ENCODE data around the gene CACNA2D2. TPM values are rescaled to one million over a fixed set of nuclear protein-coding genes. Genes with fewer than 3 reads are reported as not detected.

Gene CACNA2D2
- total RNA-seq, 1 experiment from 2014 or later = not detected

GRCh38 chr3:50464569-50464968, 38.9 kb downstream of the CACNA2D2 start:
- CTCF ChIA-PET = no interaction called here
- no peak for DNase-seq

GRCh38 chr3:50459785-50460184, 43.6 kb downstream of the CACNA2D2 start:
- no peaks in the 10 kb centered on the region for H3K9me3 ChIP-seq (ENCODE audit: insufficient read depth, low read depth)
- H3K27me3 ChIP-seq (ENCODE audit: insufficient read depth, low read depth) = peaks cover 49% of the 10 kb centered on the region
- H3K27ac ChIP-seq = no peak overlapping the region
- H3K4me3 ChIP-seq = no peak overlapping the region
- H3K4me1 ChIP-seq (replicated peaks; ENCODE audit: insufficient read depth) = no peaks in the 10 kb centered on the region
- TF ChIP-seq EZH2 (IDR thresholded peaks at IDR 0.05; ENCODE audit: low read depth) = no peak
- TF ChIP-seq, protein P1, sequence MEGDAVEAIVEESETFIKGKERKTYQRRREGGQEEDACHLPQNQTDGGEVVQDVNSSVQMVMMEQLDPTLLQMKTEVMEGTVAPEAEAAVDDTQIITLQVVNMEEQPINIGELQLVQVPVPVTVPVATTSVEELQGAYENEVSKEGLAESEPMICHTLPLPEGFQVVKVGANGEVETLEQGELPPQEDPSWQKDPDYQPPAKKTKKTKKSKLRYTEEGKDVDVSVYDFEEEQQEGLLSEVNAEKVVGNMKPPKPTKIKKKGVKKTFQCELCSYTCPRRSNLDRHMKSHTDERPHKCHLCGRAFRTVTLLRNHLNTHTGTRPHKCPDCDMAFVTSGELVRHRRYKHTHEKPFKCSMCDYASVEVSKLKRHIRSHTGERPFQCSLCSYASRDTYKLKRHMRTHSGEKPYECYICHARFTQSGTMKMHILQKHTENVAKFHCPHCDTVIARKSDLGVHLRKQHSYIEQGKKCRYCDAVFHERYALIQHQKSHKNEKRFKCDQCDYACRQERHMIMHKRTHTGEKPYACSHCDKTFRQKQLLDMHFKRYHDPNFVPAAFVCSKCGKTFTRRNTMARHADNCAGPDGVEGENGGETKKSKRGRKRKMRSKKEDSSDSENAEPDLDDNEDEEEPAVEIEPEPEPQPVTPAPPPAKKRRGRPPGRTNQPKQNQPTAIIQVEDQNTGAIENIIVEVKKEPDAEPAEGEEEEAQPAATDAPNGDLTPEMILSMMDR (conservative IDR thresholded peaks at IDR 0.05) = no peak
- DNase-seq = no peak
- POLR2A ChIA-PET (ENCODE audit: unreplicated experiment) = no interaction called here
- no peaks in the 10 kb centered on the region for H3K36me3 ChIP-seq (ENCODE audit: low read depth)
- no TSS peak for BruUV-seq (replicated peaks)
- no peak overlapping the region for H2AFZ ChIP-seq
- no peaks in the 10 kb centered on the region; the same call in 1 of the 2 replicates for H4K20me1 ChIP-seq (ENCODE audit: insufficient read depth)
- H3F3A ChIP-seq (ENCODE audit: insufficient read depth, low read depth) = no peaks in the 10 kb centered on the region
- no peaks in the 10 kb centered on the region for H3K9me2 ChIP-seq (ENCODE audit: insufficient read depth)
- no peaks in the 10 kb centered on the region for H3K79me2 ChIP-seq (ENCODE audit: low read depth)
- no peak overlapping the region for H3K4me2 ChIP-seq
- CTCF ChIA-PET = no interaction called here
- intact Hi-C loops (cut with micrococcal nuclease; ENCODE audit: unreplicated experiment) = no loop called here

More at GRCh38 chr3:50464569-50464968, 38.9 kb downstream of the CACNA2D2 start:
- TF ChIP-seq, protein P1 (conservative IDR thresholded peaks at IDR 0.05) = no peak
- no peak for TF ChIP-seq EZH2 (IDR thresholded peaks at IDR 0.05; ENCODE audit: low read depth)
- Histone ChIP-seq H3K27ac (no peak overlapping the region), H3K4me1 (replicated peaks; ENCODE audit: insufficient read depth) (no peaks in the 10 kb centered on the region), H3K4me2 (no peak overlapping the region), H3K27me3 (ENCODE audit: insufficient read depth, low read depth) (peaks cover 65% of the 10 kb centered on the region), H3K9me2 (ENCODE audit: insufficient read depth) (no peaks in the 10 kb centered on the region), H3F3A (ENCODE audit: insufficient read depth, low read depth) (no peaks in the 10 kb centered on the region), H3K9me3 (ENCODE audit: insufficient read depth, low read depth) (no peaks in the 10 kb centered on the region), H3K4me3 (no peak overlapping the region), H2AFZ (no peak overlapping the region), H4K20me1 (ENCODE audit: insufficient read depth) (no peaks in the 10 kb centered on the region; the same call in 1 of the 2 replicates), H3K36me3 (ENCODE audit: low read depth) (no peaks in the 10 kb centered on the region), H3K79me2 (ENCODE audit: low read depth) (no peaks in the 10 kb centered on the region)
- no TSS peak for BruUV-seq (replicated peaks)
- intact Hi-C loops (cut with micrococcal nuclease; ENCODE audit: unreplicated experiment) = no loop called here
- POLR2A ChIA-PET (ENCODE audit: unreplicated experiment) = no interaction called here

- Histone ChIP-seq H3K4me1 (replicated peaks; ENCODE audit: insufficient read depth) (no peaks in the 10 kb centered on the region), H3K27me3 (ENCODE audit: insufficient read depth, low read depth) (peaks cover 60% of the 10 kb centered on the region), H3K9me3 (ENCODE audit: insufficient read depth, low read depth) (no peaks in the 10 kb centered on the region), H3K4me2 (no peak overlapping the region), H3K9me2 (ENCODE audit: insufficient read depth) (no peaks in the 10 kb centered on the region), H4K20me1 (ENCODE audit: insufficient read depth) (no peaks in the 10 kb centered on the region), H3K36me3 (ENCODE audit: low read depth) (no peaks in the 10 kb centered on the region), H3K4me3 (no peak overlapping the region), H3F3A (ENCODE audit: insufficient read depth, low read depth) (no peaks in the 10 kb centered on the region), H3K27ac (no peak overlapping the region), H3K79me2 (ENCODE audit: low read depth) (no peaks in the 10 kb centered on the region), H2AFZ (no peak overlapping the region)
- DNase-seq = no peak
- ChIA-PET POLR2A (ENCODE audit: unreplicated experiment) (no interaction called here), CTCF (no interaction called here)
- intact Hi-C loops (cut with micrococcal nuclease; ENCODE audit: unreplicated experiment) = no loop called here
- TF ChIP-seq, protein P1 (conservative IDR thresholded peaks at IDR 0.05) = no peak
- no peak for TF ChIP-seq EZH2 (IDR thresholded peaks at IDR 0.05; ENCODE audit: low read depth)
- BruUV-seq (replicated peaks) = no TSS peak
Observed at GRCh38 chr3:50457988-50458387, 45.4 kb downstream of the CACNA2D2 start.

All from PC-9 (cell line).